ENCODE data around the gene FOXN1.
"Not testable (repeated sequence)": the region's sequence is repeated elsewhere in the genome, so short reads cannot be mapped to it uniquely, and the experiment has no call there.

FOXN1 gene

DNA sequence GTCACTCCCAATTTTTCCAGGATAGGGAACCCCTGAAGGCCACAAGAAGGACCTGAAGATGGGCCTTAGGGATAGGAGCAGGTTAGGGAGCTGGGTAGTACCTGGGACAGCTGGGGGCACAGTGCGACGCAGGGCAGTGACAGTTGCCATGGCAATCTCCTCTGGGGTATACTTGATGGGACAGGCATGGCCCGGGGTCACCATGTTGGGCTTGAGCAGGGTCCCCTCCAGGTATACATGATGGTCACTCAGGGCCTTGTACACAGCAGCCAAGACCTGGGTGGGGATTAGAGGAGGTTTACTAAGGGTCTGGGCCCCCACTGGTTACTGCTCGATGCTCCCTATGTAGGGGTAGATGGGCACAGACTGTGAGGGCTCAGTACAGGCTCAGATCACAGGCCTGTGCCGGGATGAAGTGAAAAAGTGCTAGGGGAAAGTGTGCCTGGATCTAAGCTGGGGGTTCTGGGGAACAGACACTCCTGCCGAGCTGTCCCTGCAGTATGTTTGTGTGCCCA, 67.9 kb downstream of the FOXN1 start:
- DNase-seq (ENCODE audit: low spot score) = no peak

DNA sequence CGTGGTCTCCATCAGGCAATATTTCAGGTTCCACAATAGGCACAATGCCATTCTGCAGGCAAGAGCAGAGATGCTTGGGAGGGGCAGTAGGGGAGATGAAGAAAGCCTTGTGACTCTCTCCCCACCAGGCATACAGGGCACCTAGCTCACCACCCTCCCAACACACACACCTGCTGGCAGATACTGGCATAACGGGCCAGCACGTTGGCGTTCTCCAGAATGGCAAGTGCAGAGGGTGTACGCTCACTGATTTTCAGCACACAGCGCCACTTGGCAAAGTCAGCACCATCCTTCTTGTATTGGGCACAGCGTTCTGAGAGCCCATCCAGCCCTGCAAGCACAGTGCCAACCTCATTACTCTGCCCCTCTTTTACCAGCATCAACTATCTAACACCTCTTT, 68.4 kb downstream of the FOXN1 start:
- no peak for DNase-seq (ENCODE audit: low spot score)

- no peak for DNase-seq (ENCODE audit: low spot score)
These were observed 69.1 kb downstream of the FOXN1 start for GRCh38 chr17:28575126-28575795.

- DNase-seq (ENCODE audit: low spot score) = not testable (repeated sequence)
These were observed 69.9 kb downstream of the FOXN1 start for GRCh38 chr17:28576016-28576415.

DNA sequence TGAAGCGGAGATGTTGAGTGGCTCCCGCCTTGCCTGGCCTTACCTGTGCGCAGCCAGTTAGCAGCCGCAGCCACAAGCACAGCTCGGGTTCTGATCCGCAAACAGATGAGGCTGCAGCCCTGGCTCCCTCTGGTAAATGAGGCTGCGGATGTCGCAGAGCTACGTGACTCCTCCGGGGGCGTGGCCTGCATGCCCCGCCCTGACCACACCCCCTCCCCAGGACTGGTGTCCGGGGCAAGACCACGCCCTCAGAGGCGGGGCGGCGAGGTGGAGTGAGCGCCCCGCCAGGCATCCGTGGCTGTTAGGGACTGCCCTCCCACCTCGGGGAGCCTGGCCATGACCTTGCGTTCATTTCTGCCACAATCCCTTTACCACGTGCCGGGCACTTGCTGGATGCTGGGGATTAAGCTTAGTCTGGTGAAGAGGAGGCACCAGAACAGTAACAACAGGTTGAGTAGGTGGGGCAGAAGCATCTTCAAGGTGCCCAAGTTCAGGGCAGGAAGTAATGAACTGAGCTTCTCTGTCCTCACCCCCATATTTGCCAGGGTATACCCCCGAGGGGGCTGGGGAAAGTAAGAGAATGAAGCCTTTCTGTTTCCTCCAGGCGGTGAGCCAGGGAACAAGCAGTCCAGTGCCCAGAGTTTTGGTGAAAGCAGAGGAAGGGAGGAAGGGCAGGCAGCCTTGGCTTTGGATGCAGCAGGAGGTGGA, 70.8 kb downstream of the FOXN1 start, which contains the start of gene ALDOC:
TSS of gene ALDOC (minus strand) at position 138 of the 708 bp plus-strand sequence. CDS start 1,363 bp downstream, outside the sequence.
- DNase-seq (ENCODE audit: low spot score) = peak; percentile 85

DNA sequence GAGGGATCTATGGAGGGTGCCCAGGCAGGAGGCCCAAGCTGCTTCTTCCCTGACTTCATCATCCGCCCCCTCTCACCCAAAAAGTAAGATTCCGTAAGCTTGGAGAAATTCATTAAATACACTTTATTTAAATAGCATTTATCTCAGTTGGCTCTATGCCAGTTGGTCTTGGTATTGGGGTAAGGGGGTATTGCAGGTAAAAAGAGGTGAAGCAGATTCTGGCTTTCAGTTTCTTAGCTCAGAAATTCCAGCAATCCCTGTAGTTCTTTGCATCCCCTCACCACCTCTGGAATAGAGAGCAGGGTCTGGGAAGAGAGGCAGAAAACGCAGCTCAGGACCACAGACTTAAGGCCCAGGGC, 71.3 kb downstream of the FOXN1 start:
- DNase-seq (ENCODE audit: low spot score) = no peak

- DNase-seq (ENCODE audit: low spot score) = no peak
These were observed 72.4 kb downstream of the FOXN1 start for GRCh38 chr17:28578246-28579195.

DNA sequence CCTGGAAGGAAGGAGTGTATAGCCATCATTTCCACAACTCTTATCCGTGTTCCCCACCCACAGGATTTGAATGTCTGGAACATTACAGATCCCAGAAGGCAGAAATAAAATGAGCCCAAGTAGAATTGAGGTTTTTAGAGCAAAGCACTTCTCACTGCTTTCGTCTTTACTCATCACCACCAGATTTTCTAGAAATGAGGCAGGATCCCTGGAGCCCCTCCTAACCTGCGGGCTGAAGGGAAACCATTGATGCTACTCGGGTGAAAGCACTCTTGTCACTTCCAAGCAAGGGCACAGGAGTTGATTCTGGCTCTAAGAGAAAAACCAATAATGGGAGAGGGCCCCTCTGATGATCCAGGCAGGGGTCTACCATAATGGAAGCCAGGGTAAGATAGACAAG, 73.4 kb downstream of the FOXN1 start:
- no peak for DNase-seq (ENCODE audit: low spot score)

GRCh38 chr17:28580959-28581358, 74.8 kb downstream of the FOXN1 start:
- DNase-seq (ENCODE audit: low spot score) = no peak

- no peak for DNase-seq (ENCODE audit: low spot score)
These were observed 76.4 kb downstream of the FOXN1 start for GRCh38 chr17:28582513-28582912.

- no peak for DNase-seq (ENCODE audit: low spot score)
These were observed 78.3 kb downstream of the FOXN1 start for GRCh38 chr17:28584434-28584833.

- DNase-seq (ENCODE audit: low spot score) = no peak
These were observed 79.7 kb downstream of the FOXN1 start for GRCh38 chr17:28585851-28586250.

All from LoVo (cell line).